ENCODE results near the gene CCDC146.

Gene CCDC146

DNA sequence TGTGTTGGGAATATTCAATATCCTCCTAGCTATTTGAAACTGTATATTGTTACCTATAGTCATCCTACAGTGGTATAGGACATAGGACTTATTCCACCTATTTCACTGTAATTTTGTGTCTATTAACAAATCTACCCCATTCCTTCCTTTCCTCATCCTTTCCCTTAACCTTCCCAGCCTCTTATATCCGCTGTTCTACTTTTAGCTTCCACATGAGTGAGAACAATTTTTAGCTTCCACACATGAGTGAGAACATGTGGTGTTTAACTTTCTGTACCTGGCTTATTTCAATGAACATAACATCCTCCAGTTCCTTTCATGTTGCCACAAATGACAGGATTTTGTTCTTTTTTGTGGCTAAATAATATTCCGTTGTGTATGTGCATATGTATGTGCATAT, 173.1 kb downstream of the CCDC146 start:
- DNase-seq: no peak

GRCh38 chr7:77306231-77307067, 184.0 kb downstream of the CCDC146 start:
- no peak for DNase-seq

- DNase-seq: no peak
Measured at GRCh38 chr7:77308792-77309191, 186.4 kb downstream of the CCDC146 start.

GRCh38 chr7:77309714-77310220, 187.4 kb downstream of the CCDC146 start:
- no peak for DNase-seq

GRCh38 chr7:77310982-77311381, 188.6 kb downstream of the CCDC146 start:
- DNase-seq: no peak

DNA sequence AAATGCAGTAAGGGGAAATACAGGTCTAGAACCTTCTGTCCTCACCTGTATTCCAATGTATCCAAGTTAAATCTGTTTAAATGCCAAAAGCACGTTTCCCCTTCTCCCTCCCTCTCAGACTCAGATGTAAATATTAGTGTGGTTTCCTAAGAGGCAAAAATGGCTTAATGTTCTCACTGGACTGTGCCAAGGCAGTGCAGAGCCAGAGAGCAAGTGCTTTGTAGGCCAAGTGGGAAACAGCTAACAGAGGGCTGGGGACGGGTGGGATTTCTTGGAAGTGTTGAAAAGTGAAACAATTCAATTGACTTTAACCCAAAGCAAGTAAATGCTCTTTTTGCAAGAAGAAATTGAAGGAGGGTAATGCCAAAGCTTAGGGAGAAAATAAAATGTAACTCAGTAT, 190.7 kb downstream of the CCDC146 start:
- no peak for DNase-seq

- DNase-seq: no peak
Measured at GRCh38 chr7:77313876-77314480, 191.6 kb downstream of the CCDC146 start.

GRCh38 chr7:77315182-77315591, 192.8 kb downstream of the CCDC146 start:
- peak; percentile 75 for DNase-seq

DNA sequence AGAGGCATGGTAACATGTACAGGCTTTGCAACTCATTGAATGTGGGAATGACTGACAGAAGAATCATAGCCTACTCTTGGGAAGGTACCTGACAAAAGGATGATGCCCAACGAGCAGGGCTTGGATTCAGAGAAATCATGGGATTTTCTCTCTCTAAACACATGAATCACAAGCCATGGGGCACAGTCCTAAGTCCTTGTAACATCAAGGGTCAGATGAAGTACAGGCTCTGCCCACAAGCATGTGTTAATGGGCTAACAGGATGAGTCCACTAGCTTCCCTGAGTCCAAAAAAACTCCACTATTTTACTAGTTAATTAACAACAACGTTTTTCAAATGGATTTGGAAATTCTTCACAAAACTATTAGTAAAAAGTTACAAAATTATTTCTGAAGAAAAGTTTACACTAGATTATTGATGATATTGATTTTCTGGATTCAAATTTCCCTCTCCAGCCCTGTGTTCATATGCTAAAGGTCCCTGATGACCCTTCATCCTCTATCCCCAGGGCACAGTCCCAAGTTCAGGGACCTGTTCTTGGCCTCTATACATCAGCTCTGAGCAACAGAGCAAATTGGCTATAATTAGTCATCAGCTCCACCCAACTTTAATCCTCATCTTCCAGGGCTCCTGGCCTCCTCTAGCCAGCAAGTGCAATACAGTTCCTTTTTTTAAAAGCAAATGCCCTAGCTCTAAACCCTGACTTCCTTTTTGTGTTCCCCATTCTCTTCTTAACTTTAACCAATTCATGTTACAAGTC, 194.0 kb downstream of the CCDC146 start:
- DNase-seq: no peak

DNA sequence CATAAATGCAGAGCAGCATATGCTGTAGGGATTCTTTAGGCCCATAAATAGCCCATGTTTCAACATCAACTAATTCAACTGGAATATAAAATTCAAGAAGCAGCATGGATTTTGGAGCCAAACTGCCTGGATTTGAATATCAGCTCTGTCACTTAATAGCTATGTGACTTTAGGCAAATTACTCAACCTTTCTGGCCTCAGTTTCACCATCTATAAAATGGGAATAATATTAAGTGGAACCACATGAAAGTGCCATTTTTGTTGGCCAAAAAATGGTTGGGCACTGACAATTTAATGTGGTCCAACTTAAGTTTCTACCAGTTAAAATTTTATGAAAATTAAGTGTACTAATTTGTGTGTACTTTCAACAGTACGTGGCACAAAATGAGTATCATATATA, 195.6 kb downstream of the CCDC146 start:
- DNase-seq: no peak

DNA sequence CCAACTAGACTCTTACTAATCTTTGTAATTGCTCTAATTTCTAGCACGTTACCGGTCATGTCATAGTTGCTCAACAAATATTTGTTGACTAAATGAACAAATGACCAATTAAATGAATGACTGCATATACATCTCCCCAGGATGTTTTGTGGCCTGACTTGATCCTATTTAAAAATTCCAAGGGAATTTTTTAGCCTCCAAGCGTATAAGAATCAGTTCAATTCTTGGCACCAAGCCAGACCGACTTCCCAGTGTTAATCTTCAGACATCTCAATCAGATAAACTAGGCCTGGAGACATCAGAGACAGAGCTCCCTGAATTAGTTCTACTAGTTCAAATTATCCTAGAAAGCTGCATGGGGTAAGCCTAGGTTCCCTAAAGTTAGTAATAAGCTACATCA, 197.7 kb downstream of the CCDC146 start:
- no peak for DNase-seq

DNA sequence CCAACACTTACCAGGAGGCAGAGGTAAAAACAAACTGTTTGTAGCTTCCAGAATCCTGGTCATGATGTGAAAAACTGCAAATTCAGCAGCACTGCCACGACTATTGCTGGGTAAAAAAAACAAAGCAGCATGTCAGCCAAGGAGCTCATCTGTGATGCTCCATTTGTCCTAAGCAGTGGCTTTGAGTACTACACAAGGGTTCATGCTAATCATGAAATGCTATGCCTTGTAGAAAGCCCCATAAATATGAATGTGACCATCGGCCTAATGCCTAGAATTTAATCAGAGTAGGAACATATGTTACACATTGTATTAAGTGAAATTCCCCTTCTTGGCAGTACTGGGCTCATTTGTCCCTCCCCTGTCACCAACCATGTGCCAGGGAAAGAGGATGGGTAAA, 198.3 kb downstream of the CCDC146 start:
- DNase-seq: no peak

DNA sequence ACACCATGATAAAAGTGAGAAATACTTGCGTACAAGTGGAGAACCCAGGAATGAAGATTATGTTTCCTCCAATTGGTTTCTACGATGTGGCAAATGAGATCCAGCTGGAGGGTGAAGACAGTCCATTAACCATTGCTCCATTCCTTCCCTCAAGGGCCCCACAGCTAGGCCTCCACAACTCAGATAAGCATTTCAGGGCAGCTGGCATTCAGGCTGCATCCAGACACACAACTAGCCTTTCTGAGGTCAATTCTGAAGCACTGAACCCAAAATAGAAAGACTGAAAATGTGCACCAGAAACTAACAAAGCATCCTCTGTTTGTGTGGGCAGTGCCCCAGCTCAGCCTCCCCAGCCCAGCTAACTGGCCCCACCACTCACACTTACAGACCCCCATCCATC, 198.9 kb downstream of the CCDC146 start:
- no peak for DNase-seq

DNA sequence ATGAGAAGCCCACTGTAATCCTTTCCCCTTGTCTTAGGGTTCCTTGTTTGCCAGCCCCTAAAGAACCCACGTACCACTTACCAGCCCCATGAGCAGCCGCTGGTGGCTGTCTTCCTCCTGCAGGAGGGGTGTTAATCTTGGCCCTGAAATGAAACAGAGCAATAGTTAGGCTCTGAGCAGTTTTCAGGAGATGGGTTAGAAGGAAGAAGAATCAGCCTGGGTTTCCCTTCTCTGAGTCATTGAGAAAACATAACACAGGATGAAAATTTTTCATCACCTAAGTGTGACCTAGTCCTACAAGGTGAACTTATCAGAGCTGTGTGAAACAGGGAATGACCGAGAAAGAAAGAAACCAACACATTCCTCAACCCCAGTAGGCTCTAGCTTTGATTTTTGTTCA, 203.7 kb downstream of the CCDC146 start:
- DNase-seq: no peak

DNA sequence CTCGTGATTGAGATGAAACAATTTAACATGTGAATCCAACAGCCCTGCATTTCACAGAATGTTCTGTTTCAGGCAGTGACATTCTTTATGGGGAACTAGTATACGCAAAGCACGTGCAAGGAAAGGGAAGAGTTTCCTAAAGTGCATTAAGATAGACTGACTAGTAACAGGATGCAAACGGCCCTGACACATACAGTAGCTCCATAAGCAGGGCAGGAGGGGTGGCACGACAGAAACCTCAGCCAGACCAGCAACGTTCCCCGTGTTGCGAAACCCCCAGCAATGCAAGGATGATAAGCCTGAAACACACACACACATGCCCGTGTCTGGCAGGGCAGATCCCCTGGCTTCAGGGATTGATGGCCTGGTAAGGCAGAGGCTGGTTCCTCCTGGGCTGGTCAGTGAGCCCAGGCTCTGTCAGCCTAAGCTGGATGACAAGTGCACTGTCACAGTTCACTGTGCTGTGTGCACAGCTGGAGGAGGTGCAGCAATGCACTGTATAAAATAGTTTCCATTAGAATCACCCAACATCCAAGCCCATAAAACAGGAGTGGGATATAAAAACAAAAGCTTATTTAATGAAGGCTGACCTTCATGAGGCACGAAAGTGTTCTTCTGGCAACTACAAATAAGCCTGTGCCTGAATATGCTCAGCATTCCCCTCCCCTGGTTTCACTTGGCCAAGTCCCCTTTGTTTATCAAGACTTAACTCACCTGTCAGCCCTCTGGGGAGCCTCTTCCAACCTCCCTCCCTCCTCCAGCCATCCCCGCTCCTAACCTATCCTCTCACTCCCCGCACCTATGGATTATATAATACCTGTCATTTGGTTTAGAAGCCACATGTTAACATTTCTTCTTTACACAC, 204.9 kb downstream of the CCDC146 start:
- DNase-seq: peak; percentile 57

DNA sequence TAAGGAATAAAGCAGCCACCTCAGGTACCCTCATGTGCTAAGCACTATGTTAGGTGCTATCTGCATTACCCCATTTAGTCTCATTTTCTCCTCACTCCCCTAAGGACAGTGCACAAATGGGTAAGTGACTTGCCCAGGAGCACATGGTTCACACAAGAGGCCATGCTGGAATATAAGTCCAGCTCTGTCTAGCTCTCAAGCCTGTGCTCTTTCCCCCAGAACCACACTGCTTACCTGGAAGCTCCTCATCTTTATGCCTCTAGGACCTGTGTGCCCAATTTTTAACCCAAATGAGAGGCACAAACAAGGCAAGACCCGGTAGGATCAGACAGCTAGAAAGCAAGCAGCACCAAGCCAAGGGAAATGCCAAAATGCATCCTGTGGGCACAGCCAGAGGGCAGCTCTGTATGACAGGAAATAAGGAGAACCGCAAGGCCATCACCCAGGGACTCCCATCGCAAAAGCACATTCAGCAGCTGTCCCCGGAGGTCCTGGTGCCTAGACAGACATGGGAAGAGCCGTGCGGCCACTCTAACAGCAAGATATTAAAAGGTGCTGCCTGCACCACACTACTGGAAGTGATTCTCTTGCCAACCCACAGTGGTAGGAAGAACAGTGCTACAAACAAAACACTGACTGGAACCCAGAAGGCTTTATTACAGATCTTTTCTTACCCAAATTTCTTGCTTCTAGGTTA, 205.7 kb downstream of the CCDC146 start:
- no peak for DNase-seq

DNA sequence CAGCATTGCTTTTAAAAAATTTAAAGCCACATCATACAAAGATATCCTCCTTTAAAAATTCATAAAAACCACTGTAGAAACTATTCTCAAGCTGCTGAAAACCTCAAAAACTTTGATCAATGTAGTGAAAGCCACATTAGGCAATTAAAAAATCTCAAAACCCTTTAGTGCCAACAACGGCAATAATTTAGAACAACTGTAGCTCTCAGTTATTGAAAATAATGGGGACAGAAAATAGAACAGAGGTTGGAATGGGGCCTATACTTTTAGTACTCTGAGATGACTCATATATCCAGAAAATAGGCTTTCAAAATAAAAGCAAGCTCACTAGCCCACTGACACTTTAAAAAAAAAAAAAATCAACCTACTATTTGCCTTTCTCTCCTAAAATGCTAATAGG, 206.3 kb downstream of the CCDC146 start:
- DNase-seq: no peak

DNA sequence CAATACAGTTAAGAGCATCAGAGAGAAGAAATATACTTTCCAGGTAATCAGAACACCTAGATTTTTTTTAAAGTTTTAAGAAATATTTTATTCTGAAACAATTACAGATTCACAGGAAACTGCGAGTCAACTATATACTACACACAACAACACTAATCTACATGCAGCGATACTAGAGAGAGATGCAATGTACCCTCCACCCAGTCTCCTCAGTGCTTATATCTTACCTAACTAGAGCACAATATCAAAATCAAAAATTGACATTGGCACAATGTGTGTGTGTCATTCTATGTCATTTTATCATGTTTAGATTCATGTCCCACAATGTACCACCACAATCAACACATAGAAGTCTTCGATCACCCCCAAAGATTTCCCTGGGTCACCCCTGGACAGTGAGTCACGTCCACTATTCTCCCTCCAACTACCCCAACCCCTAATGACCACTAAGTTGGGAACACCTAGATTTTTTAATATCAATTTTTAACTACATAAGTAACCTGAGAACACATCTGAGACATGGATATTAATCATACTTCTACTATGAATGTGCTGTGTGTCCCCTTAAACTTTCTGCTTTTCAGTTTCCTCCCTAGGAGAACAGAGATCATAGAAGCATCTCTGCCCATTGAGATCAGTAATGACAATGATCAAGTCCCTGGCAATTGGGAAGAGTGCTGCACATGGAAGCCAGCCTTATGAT, 207.2 kb downstream of the CCDC146 start:
- no peak for DNase-seq

DNA sequence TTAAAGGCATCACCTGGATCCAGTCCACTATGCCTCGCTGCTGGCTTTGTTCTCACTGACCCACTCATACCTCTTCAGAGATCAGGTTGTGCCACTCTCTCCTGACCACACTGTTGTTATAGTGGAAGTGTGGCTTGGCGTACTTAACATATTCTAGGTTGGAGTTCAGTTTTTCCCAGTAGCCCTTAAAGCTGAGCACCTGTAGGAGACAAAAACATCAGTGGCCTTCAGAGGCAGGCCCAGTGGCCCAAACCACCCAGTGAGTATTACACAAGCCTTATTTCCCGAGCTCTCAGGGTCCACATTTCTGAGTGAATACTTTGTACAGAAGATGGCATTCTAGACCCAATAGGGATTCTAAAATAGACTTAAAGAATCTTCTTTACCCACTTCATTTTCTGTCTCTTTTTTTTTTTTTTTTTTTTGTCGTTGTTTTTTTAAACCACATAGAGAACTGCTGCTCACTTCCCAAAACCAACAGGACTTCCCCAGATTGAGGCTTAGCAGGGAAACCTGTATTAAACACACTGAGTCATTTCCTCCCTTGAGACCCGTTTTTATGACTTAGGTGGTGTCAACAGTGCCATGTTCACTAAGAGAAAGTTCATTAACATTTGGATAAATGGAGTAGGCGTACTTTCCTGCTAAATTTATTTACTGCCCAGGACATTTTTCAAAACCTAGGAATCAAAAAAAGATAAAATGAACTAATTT, 207.9 kb downstream of the CCDC146 start:
- no peak for DNase-seq

DNA sequence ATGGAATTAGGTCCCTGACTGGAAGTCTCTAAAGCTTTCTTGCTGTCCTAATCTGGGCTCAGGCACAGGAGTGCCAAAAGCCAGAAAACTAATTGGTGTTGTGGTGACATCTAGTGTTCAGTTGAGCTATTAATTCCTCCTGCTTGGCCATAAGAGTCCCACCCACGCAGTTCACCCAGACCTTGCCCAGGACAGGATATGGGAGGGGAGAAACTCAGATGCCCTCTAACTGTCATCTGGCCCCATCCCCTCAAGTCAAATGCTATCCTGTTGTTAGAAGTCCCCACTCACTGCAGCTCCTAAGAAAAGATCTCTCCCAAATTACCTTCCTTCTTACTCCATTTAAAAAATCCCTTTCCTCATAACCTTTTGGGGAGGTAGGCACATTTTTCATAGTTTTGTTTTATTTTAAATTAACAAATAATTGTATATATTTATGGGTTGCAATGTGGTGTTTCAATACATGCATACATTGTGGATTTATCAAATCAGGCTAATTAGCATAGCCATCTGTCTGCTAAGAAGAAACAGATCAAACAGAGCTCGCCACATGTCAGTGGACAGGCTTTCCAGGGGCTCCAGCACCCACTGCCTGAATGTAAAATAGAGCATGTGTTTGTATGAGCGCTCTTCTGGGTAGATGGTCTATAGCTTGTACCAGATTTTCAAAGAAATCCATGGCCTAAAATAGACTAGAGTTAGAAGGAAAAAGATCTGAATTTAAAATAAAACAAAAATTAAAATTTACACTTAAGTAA, 209.7 kb downstream of the CCDC146 start:
- DNase-seq: peak; percentile 74
